Measurements from ENCODE around the gene IRX3.
"Not testable (repeated sequence)": the region's sequence is repeated elsewhere in the genome, so short reads cannot be mapped to it uniquely, and the experiment has no call there.

IRX3 gene

GRCh38 chr16:54253118-54253517, 33.5 kb downstream of the IRX3 start:
- no peak overlapping the region for H3K4me3 ChIP-seq (ENCODE audit: low read depth, low read length)
- no peak for TF ChIP-seq CTCF (IDR thresholded peaks at IDR 0.05; ENCODE audit: low read depth, low read length)

- H3K4me3 ChIP-seq (ENCODE audit: low read depth, low read length): no peak overlapping the region
- TF ChIP-seq CTCF (IDR thresholded peaks at IDR 0.05; ENCODE audit: low read depth, low read length): no peak
These were observed 37.5 kb downstream of the IRX3 start for GRCh38 chr16:54248863-54249710.

- H3K4me3 ChIP-seq (ENCODE audit: low read depth, low read length): not testable (repeated sequence)
These were observed 38.9 kb downstream of the IRX3 start for GRCh38 chr16:54247705-54248104.

- no peak for TF ChIP-seq CTCF (IDR thresholded peaks at IDR 0.05; ENCODE audit: low read depth, low read length)
- H3K4me3 ChIP-seq (ENCODE audit: low read depth, low read length): no peak overlapping the region
These were observed 40.1 kb downstream of the IRX3 start for GRCh38 chr16:54246454-54246821.

GRCh38 chr16:54245788-54246453, 40.7 kb downstream of the IRX3 start:
- TF ChIP-seq CTCF (IDR thresholded peaks at IDR 0.05; ENCODE audit: low read depth, low read length): no peak
- H3K4me3 ChIP-seq (ENCODE audit: low read depth, low read length): no peak overlapping the region

GRCh38 chr16:54244061-54244886, 42.3 kb downstream of the IRX3 start:
- TF ChIP-seq CTCF (IDR thresholded peaks at IDR 0.05; ENCODE audit: low read depth, low read length): no peak
- H3K4me3 ChIP-seq (ENCODE audit: low read depth, low read length): no peak overlapping the region

- no peak for TF ChIP-seq CTCF (IDR thresholded peaks at IDR 0.05; ENCODE audit: low read depth, low read length)
- no peak overlapping the region for H3K4me3 ChIP-seq (ENCODE audit: low read depth, low read length)
These were observed 43.4 kb downstream of the IRX3 start for GRCh38 chr16:54243202-54243601.

Data from WI38 (cell line).